GM21786 (cell line): ENCODE measurements around the gene DCHS2.
"Not testable (repeated sequence)": the region's sequence is repeated elsewhere in the genome, so short reads cannot be mapped to it uniquely, and the experiment has no call there.

Source experiments
- ATAC-seq: cut with Tn5 transposase; IDR thresholded peaks from one replicate; pipeline ENCODE4 v1.9.1; 2021; ENCODE audit not compliant: unreplicated experiment

Gene DCHS2

DNA sequence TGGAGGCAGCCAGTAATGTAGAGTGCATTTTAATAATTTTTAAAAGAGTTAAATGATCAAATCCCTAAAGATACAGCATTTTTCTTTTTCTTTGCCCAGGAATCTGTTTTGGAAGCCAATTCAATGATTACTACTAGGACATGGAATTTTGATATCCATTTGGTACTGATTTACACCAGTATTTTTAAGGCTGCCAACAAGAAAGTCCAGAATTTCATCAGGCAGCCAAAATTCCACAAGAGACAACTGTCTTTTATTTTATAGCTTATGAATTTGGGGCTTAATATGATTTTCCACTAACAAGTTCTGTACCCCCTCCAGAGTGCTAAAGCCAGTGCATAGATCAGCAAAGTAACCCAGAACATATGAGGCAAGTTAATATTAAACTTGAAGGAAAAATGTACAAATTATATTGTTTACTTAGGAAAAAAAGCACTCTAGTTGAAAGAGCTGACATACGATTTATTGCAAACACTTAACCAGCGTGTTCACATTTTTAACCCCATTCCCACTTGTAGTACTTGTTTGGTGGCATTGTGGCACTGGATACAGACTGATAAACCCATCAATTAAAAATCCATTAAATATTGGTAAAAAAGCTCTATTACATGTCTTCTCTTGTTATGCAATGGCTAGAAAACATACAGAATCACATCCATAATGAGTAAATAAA is 259.7 kb downstream of the DCHS2 start:
- ATAC-seq: no peak

DNA sequence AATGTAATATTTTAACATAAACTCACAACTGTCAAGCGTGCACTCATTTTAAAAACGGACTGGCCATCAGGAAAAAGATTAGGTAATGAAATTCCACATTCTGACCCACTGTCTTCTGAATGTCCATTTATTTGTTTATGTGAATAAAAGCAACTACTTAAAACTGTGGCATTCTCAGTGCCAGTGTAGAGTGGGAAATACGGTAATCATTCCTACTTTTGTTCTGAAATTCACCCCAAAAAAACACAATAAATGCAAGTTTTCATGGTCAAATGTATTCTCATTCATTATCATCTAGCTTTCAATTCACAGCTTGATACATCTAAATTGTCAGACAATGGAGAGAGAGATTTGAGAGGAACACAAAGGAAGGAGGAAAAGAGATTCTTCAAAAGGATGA is 260.9 kb downstream of the DCHS2 start:
- no peak for ATAC-seq

DNA sequence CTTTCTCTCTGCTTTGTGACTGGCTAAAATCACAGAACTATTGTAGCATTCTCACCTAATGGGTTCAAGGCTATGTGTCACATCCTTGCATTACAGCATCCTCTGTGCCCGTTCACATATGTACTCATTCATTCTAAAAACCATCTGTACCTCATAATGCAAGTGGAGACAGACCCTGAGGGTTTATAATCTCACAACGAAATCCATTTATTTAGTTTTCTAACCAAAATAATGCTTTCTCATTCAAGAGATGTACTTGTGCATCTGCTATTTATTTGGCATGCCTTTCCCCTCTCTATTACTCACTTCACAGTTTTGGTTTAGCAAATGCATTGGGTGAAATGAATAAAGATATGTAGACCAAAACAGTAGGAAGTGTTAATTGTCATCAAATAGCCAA is 261.5 kb downstream of the DCHS2 start:
- ATAC-seq: no peak

DNA sequence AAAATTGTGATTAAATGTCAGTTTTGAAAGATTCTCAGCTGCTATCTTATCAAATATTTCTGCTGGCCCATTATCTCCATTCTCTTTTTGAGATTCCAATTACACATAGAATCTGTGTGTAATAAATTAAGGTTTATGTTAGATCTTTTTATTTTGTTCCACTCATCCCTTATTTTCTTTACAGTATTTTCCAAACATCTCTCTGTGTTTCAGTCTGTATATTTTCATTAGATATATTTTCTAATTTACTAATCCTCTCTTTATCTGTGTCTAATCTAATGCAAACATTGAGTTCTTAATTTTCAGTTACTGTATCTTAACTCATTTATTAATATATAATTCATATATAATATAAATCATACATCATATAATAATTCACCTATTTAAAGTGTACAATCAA is 268.7 kb downstream of the DCHS2 start:
- ATAC-seq: no peak

DNA sequence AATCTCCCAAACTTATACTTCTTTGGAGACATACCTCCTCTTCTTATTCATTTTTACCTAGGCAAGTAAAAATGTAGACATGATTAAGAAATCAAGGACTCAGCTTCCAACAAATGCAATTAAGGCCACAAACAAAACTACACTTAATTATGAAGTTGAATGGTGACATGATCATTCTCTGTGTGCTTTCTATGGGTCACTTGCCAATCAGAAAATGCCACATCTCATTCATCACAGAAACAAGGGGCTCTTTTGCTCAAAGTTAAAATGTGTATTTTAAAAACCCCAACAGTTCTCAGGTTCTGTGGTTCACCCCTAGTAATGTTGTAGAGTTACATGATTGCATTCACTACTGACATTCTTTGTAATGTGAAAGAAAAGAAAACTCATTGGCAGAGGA is 273.5 kb downstream of the DCHS2 start:
- no peak for ATAC-seq

DNA sequence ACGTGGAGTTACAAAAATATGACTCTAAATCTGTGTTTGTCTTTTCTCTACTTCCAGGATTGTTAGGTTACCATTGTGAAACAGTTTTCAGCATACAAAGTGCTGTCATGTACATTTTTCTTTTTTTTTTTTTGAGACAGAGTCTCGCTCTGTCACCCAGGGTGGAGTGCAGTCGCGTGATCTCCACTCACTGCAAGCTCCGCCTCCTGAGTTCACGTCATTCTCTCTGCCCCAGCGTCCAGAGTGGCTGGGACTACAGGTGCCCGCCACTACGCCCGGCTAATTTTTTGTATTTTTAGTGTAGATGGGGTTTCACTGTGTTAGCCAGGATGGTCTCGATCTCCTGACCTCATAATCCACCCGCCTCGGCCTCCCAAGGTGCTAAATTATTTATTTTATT is 274.2 kb downstream of the DCHS2 start:
- ATAC-seq: not testable (repeated sequence)

DNA sequence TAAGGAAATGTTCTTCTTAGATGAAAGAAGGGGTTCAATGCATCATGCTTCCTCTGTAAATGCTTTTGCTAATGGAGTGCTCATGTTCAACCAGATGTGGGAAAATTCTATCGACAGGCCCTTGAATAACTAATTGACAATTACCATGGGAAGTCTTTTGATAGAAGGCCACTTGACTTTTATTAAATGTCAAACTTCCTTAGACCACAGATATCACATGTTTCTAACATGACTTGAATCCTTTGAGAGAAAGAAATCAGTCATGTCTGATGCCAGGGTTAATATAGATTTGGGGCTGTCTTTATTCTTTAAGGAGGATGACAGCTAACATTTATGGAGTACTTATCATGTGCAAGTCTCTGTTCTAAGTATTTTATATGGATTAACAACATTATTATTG is 280.1 kb downstream of the DCHS2 start:
- ATAC-seq: no peak

DNA sequence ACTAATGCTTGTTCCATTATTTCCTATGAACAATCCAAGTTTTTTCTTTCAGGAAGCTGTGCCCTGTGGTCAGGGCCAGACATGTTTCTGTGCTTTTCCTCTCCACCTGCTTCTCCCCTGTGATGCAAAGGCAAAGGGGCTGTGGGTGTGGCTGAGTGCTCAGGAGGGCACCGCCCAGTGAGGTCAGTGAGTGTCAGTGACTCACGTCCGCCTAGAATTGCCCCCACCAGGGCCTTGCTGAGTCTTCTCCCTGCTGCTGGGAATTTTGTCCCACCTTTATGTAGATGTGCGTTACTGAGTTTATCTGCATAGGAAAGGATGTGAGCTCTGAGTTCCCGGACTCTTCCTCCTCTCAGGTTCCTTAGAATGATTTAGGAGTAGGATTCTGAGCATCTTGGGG is 283.2 kb downstream of the DCHS2 start:
- no peak for ATAC-seq

DNA sequence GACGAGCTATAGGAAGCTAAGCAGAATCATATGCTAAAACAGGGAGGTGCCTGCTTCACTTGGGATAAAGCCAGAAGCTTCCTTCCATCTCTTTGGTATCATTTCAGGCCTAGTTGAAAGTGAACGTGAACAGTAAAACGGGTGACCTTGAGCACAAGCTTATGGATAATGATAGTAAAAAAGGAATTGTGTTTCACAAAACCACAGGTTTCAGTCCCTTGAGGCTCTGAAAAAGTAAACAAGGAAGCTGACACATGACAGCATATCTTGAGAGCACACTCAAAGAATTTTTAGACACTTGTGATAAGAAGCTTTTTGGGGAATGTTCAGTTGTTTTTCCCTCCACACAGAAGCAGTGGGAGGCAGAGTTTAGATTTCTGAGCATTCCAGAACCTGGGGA is 286.1 kb downstream of the DCHS2 start:
- no peak for ATAC-seq

DNA sequence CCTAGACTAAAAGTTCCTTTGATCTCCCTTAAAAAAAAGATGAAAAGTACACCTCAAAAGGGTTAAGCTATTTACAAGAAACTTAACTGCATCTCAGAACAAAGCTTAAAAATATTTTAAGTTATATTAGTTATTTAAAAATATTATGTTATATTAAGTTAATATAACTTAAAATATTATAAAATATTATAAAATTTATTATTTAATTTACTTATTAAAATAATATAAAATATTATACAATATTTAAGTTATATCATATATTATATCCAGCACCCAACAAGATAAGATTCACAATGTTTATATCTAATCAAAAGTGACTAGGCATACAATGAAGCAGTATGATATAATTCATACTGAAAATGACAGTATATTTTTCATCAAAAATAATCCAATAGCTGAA is 296.9 kb downstream of the DCHS2 start:
- no peak for ATAC-seq

DNA sequence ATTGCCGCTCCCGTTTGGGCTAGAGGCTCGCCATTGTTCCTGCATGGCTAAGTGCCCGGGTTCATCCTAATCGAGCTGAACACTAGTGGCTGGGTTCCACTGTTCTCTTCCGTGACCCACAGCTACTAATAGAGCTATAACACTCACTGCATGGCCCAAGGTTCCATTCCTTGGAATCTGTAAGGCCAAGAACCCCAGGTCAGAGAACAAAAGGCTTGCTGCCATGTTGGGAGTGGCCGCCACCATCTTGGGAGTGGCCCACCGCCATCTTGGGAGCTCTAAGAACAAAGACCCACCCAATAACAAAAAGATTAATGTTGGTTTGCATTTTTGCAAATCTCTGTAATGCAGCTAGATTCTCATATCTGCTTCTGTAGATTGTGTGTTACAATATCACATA is 299.0 kb downstream of the DCHS2 start:
- no peak for ATAC-seq

DNA sequence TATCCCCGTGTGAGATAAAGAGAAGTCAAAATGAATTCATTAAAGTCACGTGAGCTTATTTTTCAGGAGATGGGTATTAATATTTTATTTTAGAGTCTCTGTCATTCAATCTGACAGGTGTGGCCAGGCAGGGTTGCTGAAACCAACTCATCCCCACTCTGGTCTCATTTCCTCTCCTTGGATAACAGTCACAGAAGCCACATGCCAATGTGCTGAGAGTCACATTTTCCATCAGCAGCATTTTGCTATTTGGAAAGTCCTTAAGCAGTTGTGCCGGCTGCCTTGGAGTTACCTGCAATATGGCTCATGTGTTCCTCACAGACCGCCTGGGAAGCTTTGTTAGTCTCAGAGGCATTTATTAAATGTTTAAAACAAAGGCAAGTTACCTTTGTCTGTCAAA is 302.3 kb downstream of the DCHS2 start:
- no peak for ATAC-seq

DNA sequence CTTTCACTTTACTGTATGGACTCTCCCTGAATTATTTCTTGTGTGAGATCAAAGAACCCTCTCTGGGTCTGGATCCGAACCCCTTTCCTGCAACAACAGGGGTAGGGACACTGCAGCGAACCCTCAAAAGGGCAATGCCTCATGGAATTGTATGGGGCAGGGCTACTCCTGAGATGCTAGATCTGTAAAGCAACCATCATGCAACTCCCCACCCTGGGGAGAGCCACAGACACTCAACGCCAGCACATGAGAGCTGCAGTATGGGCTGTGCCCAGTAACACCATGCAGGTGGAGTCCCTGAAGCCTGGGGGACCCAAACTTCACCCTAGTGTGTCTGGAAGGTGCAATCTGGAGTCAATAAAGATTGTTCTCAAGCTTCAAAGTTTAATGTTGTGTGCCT is 304.7 kb downstream of the DCHS2 start:
- no peak for ATAC-seq

DNA sequence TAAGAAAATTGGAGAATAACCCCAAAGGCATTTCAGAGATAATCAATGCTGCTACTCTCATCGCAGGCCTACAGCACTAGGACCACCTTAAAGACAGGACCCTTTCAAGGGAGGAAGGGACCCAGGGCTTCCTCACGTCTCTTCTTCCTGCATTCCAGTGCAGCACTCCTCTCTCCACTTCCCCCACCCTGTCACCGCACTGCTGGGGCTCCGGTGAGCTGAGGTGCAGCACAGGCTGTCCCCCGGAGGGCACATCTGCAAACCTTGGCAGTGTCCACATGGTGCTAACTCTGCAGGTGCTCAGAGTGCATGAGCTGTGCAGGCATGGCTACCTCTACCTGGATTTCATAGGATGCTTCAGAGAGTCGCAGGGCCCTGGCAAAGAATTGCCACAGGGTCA is 305.6 kb downstream of the DCHS2 start:
- no peak for ATAC-seq

DNA sequence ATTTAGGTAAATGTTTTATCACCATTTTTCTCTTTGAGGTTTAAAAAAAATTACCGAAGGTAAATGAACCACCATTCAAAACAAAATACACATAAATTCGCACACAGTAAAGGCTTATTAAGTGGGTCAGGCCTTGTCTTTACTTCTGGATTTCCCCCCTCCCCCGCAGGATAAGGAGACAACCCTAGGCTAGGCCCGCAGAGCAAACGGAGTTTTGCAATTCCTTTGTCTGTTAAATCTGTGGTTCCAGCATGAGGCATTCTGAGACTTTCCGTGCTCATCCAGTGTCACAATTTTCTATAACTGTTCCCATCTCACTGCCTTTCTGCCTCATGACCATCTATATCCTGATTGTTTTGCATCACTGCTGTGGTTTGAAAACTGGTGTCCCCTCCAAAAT is 307.4 kb downstream of the DCHS2 start:
- ATAC-seq: no peak

DNA sequence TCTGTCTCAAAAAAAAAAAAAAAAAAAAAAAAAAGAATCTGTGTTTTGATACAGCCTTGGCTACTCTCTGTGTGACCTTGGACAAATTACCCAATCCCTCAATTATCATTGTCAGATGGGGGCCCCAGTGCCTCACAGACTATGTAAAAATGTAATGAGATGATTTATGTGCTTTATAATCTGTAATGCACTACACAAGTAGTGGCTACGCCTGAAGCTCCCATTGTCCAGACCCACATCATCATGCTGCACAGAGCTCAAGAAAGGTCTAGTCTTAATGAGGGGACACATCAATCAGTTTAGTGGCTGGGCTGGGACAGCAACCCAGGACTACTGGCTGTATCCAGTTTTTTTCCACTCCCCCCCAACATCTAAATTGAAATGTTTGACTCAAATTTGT is 308.3 kb downstream of the DCHS2 start:
- no peak for ATAC-seq
